NCI-H1436 treated with DMSO at 0.1 percent for 48 hours (cell line): Measurements from ENCODE around the gene DAB2.

ENCODE experiments used
- DNase-seq: peaks from one replicate; lab custom pipeline; 2025; lab: John Stamatoyannopoulos, UW

DAB2 gene

DNA sequence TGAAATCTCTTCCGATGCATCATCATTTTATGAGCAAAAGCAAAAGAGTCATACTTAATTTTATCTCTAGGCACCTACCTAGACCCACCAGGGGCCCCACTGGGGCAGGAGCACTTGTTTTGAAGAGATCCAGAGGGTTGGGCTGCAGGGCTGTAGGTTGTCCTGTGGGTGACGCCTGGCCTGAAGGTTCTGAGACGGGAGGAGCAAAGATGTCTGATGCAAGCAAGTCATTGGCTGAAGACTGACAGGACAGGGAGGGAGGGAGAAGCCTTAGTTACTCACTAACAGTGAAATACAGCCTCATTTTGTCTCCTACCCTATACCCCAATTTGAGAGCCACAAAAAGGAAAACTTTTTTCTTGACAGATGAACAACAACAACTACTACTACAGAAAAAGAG is 43.4 kb downstream of the DAB2 start:
- no peak for DNase-seq

DNA sequence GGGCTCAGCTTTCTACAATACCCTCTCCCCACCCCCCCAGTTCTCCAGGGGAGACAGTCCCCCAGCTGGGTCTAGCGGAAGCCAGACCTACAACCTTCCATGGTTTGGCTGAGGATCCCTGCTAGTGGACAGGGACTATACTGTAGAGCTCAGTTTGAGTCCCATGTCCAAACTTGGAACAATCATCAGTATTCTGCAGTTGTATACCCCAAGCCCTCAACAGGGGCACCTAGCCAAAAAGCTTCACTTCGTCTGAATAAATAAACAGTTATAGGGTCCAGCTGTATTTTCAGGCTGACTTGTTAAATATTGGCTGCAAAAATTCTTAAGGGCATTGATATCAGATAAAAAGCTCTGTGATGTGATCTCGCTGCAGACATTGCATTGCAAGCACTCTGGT is 45.1 kb downstream of the DAB2 start:
- DNase-seq = no peak

DNA sequence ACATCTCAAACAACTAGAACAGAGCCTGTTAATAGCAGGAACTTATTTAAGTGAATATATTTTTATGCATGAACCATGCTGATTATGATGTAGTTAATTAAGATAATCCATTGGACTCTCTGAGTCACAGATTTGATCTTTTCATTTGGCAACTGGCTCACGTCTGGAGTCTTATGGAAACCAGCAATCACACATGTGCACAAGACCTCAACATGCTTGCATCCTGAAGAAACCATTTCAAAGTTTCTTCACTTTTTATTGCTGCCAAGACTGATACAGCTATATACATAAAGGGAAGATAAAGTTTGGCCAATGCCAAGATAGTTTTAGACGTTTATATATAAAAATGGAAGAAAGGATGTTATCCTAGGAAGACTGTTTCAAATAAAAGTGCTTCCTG is 47.2 kb downstream of the DAB2 start:
- no peak for DNase-seq

DNA sequence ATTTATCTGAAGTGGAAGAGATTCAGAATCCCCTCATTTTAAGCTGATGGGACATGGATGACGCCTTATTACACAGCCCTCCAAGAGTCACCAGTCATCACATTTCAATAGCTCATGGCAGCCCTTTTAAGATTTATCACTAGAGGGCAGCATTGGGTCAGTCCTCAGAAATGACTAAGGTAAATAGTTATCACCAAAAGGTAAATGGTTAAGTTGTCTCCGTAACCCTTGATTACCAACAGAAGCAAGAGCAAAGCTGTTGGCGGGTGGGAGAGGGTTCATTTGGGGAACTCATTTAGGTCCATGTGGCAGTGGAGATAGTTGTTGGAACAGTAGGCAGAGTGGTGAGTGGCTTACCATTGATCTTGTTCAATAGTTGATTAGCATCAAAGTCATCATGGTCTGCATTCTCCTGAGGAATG is 48.5 kb downstream of the DAB2 start:
- no peak for DNase-seq

DNA sequence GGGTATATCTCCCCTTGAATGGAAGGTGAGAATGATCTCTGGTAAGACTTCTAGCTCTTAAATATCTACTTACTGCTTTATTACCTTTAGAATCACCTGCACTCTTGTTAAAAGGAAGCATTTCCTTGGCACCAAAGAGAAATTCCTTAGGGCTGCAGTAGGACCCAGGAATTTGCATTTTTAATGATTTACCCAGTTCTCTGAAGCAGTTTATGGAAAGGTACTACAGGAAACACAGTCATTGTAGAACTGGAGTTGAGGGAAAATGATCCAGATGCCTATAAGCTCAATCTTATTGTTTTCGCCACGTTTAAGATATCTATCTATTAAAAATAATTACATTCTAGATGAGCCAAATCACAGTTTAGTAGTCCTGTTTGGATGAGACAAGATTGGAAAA is 51.0 kb downstream of the DAB2 start:
- DNase-seq = no peak

DNA sequence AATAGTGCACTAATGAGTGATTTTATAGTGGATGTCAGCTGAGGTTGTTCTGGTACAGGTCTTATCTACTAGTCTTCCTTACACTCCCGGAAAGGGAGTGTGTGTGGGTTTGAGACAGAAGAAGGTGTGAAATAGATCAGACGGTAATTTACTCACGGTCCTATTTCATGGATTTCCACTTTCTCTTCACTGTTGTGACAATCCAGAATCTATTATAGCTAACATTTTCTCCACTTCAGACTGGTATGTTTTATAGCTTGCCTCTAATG is 53.5 kb downstream of the DAB2 start:
- DNase-seq = no peak

DNA sequence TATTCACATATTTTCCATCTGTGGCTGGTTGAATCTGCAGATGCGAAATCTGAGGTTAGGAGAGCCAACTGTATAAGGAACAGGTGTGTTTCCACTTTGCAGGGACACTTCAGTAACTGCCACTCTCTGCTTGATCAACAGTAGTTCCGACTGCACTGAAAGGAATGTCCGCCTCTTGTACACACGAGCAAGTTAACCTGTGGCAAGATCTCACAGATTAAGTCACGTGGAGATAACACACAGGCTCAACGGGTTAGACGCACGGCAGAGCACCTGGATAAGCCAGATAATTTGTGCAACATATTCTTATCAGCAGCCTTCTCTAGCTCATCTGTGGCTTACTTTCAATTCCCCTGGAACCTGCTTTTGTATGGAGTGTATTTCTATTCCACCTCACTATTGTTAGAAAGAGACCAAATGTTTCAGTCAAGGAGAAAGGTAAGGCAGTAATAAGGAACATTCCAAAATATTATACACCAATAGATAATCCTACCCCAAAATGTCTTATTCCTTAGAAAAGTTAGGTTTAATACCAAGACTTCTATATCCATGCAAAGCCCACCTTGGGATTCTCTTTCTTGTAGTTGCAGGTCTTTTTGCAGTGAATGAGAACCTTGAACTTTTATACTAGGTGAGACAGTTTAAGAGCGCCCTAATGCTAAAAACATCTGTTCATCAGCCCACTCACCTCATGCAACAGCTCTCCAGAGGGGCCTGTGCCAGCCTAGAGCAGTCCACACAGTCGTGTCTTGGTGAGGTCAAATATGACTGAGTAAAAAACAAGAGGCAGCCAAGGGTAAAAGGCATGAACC is 54.0 kb downstream of the DAB2 start:
- no peak for DNase-seq

DNA sequence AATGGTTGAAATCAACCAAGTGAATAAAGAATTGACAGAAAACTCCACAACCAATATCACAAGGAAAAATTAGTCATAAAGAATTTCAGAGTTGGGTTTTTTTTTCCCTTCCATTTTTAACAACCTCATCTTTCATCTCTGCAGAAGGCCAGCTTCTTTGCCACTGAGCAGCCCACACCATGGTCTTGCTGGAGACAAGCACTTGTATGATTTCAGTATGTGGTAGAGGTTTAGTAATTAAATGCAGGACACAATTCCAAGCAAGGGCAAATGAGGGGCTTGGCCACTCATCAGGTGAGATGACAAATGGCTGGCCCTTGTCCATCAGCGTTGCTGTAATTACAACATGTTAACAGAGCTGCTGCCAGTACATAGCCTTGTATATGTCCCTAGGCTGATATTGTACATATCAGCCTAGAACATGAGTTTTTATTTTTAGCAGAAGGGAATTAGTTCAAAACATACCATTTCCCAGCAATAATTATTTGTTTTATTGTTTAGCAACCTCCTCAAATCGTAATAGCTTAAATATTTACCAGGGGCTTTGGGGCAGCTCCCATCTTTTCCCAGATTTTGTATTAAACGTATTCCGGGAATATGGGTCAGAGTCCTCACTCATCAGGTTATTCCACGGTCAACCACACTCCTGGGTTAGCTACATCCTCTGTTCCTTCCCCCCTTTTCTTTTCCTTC is 55.5 kb downstream of the DAB2 start:
- no peak for DNase-seq

DNA sequence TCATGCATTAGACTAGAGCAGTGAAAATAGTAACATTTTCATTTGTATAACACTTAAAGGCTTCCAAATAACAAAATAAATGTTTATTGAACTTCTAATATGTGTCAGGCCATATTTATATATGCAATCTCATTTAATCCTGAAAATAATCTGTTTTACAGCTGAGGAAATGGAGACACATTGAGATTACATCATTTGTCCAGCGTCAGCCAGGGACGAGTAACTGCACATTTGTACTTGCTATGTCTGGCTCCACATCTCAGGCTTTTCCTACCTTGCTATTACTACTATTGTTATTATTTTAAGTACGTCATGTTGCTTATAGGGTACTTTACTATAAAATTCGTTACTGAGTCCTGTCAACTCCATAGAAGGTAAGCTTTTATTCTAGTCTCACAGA is 56.7 kb downstream of the DAB2 start:
- no peak for DNase-seq

DNA sequence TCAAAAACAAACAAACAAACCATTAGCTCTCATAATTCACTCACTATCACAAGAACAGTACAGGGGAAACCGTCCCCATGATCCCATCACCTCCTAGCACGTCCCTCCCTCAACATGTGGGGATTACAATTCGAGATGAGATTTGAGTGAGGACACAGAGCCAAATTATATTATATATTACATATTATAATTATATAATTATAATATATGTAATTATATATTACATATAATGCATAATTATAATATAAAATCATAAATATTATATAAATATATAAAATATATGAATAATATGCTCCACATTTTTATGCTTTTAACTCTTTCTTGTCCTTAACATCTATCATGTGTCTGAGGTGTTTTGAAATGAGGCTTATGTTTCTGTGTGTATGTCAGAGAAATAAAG is 57.1 kb downstream of the DAB2 start:
- DNase-seq = no peak

DNA sequence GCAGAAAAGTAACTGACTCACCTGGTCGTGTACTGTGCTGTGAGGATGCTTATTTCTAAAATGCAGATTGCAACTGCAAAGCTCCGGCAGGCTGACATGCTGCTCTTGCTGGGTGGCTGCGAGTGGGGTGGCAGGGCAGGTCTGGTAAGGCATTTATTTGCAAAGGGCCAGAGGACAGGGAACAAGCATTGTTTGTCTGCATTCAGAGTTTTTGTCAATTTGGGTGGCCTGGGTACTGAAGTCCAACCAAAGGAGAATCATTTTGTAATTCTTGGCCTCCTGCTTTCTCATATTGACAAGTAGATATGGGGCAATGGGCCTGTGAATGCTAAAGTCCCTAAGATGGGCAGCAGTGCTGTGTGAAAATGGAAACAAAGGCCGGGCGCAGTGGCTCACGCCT is 60.4 kb downstream of the DAB2 start, which contains the start of gene C9:
C9 (minus strand) TSS at position 129 of the 400 bp plus-strand sequence; CDS start at position 98, 31 bp downstream.
- no peak for DNase-seq

DNA sequence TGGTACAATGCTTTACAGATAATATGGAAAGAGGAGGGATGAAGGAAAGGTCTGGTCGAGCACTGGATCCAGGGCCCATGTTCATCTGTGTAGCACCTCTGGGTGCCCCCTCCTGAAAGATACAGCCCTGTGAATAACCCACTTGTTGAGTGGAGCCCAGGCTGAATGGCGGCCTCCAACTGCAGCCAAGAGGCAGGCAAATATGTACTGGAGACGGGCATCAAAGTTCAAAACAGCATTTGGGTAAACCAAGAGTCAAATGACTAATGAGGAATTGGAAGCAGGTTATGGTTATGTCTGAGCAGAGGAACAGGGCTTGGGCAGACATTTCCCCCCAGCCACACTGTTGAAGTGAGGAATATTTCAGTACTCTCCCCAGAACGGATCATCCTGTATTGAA is 61.6 kb downstream of the DAB2 start:
- no peak for DNase-seq

DNA sequence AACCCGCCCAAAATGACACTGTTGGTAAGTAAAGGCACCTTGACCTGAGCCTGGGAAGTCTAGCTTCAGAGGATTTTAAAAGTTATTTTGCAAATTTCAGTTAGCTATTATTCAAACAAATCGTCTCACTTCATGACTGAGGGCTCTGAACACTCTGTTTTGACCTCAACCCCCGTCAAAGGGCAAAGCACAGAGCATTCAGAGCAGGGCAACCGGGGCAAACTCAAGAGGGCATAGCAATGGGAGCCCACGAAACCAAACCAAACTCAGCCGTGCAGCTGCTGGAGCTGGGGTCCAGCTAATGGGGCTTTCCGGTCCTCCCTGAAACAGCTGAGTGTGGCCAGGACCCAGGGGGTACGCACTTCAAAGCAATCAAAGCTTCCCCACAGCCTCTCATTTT is 62.1 kb downstream of the DAB2 start:
- DNase-seq = no peak

DNA sequence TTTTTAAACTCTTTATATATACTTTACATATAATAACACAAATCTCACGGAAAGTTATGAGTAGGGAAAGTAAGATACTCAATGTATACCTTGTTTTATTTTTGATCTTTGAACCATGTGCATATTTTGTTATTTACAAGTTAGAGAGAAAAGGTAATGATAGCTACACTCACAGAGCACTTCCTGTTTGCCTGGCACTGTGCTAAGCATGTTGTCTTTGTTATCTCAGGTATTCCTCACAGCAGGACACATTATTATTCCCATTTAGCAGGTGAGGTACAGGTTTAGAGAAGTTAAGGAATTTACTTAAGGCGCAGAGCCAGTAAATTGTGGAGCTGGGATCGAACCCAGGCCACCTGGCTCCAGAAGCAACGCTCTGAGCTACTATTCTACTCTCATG is 63.5 kb downstream of the DAB2 start:
- DNase-seq = no peak

DNA sequence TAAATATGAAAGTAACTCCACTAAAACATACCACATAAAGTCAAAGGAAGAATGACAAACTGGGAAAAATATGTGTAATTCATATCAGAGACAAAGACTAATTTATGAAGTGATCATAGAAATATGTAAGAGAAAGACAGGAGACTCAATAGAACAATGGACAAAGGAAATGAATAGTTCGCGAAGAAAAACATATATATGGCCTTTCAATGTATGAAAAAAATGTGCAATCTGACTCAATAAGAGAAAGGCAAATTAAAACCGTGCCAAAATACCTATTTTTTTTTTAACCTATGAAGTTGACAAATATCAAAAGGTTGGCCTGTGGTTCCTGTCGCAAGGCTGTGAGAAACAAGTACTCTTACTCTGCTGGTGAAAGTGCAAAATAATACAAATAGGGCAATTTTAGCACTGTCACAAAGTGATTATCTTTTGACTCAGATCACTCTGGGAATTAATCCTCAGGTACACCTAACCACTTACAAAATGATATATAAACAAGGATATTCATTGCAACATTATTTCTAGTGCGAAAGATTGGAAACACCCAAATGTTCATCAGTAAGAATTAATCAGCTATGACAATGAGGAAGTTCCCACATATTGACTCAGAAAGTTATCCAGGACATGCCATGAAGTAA is 64.2 kb downstream of the DAB2 start:
- no peak for DNase-seq

DNA sequence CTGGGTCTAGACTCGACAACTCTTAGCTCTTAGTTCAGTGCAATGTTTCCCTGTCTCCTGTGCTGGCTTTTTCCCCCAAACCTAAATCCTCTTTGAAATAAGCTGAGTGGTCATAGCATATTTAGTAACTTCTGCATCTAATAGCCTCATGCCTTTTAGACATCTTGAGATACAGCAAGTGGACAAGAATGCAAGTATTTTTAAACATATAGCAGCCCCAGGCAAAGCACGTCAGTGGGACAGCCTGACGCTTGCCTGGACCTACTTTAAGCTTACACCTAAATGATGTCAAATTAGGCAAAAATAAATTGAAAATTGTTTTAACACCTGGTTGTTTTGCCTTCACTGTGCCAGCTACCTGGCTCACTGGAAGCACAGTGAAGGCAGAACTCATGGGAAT is 68.5 kb downstream of the DAB2 start:
- no peak for DNase-seq

DNA sequence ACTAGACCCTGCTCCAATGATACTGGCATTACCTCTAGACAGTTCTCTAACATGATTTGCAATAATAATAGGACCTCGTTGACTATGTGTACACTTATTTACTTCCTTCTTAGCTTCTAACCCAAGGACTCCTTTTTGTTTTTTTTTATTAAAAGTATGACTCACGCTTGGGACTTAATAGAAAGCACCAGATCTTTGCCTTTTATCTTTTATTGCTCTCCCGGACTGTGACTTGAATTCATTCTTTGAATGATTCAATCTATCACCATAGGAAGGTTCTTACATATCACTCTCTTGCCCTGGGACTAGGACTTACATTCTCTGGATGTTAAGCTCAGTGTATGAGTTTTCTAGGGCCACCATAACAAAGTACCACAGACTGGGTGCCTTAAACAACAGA is 69.5 kb downstream of the DAB2 start:
- no peak for DNase-seq

DNA sequence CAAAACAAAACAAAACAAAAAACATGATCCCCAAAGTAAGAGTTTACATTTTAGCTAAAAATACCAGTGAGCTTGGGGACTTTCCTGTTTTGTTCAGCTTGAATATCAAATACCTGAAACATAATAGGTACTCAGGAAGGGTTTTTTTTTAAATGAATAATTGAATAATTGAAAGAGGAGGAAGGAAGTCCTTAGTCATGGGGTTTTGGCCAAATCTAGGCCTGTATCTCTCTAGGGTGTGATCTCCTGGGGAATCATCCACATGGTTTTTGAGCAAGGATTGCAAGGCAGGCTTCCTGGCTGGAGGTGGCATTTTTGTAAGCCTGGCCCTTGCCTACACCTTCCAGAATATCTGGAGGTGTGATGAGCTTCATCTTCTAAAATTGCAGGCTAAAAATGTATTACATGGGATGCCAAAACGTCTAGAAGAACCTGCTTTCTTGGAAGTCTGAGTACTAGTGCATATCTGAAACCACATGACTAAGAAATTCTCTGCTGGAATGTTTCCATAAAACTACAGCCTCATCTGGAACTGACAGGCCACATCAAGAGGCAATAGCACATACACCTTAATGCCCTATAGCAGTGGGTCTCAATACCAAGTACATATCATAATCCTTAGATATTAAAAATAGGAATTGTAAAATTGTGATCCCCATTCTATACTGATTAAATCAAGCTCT is 70.9 kb downstream of the DAB2 start:
- DNase-seq = no peak

DNA sequence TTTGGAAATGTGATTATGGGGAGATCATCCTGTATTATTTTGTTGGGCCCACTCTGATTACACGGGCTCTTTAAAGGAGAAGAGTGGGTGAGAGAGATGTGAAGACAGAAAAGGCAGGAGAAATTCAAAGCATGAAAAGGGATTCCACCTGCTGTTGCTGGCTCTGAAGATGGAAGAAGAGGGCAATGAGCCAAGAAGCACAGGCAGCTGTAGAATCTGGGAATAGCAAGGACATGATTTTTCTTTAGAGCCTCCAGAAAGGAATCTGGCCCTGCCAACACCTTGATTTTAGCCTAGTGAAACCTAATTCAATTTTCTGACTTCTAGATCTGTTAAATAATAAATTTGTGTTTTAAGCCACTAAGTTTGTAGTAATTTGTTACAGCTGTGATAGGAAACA is 71.8 kb downstream of the DAB2 start:
- no peak for DNase-seq

DNA sequence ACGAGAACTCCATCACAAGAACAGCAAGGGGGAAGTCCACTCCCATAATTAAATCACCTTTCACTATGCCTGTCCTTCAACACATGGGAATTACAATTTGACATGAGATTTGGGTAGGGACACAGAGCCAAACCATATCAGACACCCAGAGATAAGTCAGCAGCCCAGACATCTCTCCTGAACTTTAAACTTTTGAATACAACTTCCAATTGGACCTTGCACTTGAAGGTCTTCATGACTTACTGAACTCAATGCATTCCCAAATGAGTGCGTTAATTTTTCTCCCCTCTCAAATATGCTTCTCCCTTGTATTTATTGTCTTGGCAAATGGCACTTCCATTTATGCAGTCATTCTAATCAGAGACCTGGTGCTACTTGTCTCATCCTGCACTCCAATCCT is 72.6 kb downstream of the DAB2 start:
- no peak for DNase-seq

DNA sequence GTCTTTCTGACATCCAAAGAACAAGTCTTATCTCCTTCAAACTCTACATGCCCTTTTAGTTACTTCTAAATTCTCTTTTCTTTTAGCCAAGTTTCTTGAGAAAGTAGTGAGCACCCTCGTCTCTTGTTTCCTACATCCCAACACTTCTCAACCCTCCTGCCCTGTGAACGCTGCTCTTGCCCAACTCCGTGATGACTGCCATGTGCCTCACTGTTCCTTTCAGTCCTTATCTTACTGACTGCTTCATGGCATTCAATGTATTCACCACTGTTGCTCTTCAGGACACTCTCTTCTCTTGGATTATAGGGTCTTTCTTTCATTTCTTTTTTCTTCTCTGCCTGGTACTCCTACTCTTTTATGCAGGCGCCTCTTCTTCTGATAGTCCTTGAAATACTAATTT is 75.3 kb downstream of the DAB2 start:
- DNase-seq = no peak

DNA sequence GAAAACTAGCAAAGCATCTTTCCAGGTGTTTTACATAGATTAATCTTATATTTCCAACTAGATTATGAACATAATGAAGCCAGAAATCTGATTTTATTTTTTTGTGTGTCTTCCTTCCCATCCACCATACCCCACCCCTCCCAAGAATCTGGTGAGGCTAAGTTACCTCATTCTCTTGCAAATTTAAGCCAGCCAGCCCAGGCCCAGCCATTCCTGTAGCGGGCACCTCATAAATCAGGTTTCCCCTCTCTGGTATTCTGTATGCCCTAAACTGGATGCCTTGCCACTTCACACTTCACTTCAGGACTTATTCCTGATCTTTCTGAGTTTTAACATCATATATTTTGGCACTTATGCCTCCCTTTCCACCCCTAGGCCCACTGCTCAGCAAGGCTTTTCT is 82.3 kb downstream of the DAB2 start:
- no peak for DNase-seq

DNA sequence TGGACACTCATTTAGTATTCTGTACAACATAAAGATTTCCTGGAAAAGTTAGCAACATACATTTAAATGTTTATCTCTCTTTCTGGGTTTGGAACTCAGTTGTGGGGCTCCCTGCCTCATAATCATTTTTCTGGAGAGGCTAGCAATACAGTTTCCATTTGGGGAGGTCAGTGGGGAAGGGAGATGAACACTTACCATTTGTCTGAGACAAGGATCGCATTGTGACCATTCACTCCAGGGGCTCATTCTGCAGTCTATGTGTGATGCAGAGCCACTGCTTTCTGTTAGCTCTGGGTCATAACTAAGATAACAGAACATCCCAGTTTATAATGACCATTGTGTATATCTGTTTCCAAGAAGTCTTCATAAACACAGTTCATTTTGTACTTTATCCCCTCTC is 82.9 kb downstream of the DAB2 start:
- DNase-seq = no peak
